Endothelial cell of umbilical vein (primary cell): ENCODE measurements around the gene EXT2. TPM values are rescaled to one million over a fixed set of nuclear protein-coding genes. Genes with fewer than 3 reads are reported as not detected.

Experiments
- BruUV-seq: library from RNA; stranded (reverse); fragments of 400-500 nt; replicated peaks from 2 replicates; lab custom pipeline; 2021; lab: Mats Ljungman, UMichigan
- CTCF ChIA-PET: fragments of 300-600, 350-600 bp; sonication (Branson Sonifier 250); formaldehyde crosslinking; loops from one replicate; lab custom pipeline; 2021; ENCODE audit warnings: antibody characterized with exemption, inconsistent platforms; lab: Charles Lee
- POLR2A ChIA-PET: fragments of 300-600, 350-600 bp; sonication (Branson Sonifier 250); formaldehyde crosslinking; loops from one replicate; lab custom pipeline; 2021; ENCODE audit warnings: antibody characterized with exemption, inconsistent platforms; lab: Charles Lee
- DNase-seq: peaks from one replicate; pipeline ENCODE4 v3.0.0-alpha.2; 2011; ENCODE audit warnings: low read depth, low spot score
- FAIRE-seq: peaks from 2 replicates; lab custom pipeline; 2011; peaks lifted over from hg19 to GRCh38; lab: Jason Lieb, UNC
- H2AFZ ChIP-seq: 2 replicates; pipeline ENCODE4 v1.6.0; 2012; ENCODE audit warnings: low read depth, low read length, control low read depth, inconsistent platforms
- H3K27ac ChIP-seq: 2 replicates; pipeline ENCODE4 v1.5.1; 2011; ENCODE audit warnings: low read depth, mild to moderate bottlenecking, control low read depth, low read length, moderate library complexity; ENCODE audit not compliant: insufficient read depth
- H3K27me3 ChIP-seq, 2 experiments: 2 replicates each; pipeline versions ENCODE4 v1.6.0 to v1.6.1; 2011; ENCODE audit warnings: low read length in 2 of 2, mixed read lengths in 1 of 2; ENCODE audit not compliant: control insufficient read depth in 2 of 2, insufficient read depth in 2 of 2
- H3K36me3 ChIP-seq, 2 experiments: 2 replicates in 1 of 2; 3 replicates in 1 of 2; pipeline ENCODE4 v1.5.1; 2011; ENCODE audit warnings: low read length in 2 of 2, mild to moderate bottlenecking in 1 of 2, moderate library complexity in 1 of 2; ENCODE audit not compliant: control insufficient read depth in 2 of 2, insufficient read depth in 2 of 2; ENCODE audit errors: extremely low read depth in 1 of 2
- H3K4me1 ChIP-seq: 3 replicates; pipeline ENCODE4 v1.5.1; 2011; ENCODE audit warnings: mild to moderate bottlenecking, low read length; ENCODE audit not compliant: control insufficient read depth, insufficient read depth; ENCODE audit errors: extremely low read depth
- H3K4me2 ChIP-seq: 2 replicates; pipeline ENCODE4 v1.6.1; 2011; ENCODE audit warnings: low read length, control low read depth, mixed read lengths; ENCODE audit not compliant: insufficient read depth
- H3K4me3 ChIP-seq, 3 experiments: fragments of 200-600 bp in 1 of 3; sonication (generic), shearing (Covaris generic) in 1 of 3; replicated peaks in 1 of 3; 2 replicates each; pipeline ENCODE4 v1.5.1; 2011 to 2016; ENCODE audit warnings: control low read depth in 3 of 3, low read length in 3 of 3, mild to moderate bottlenecking in 2 of 3, inconsistent platforms in 1 of 3, low read depth in 1 of 3, moderate library complexity in 1 of 3; ENCODE audit not compliant: insufficient read depth in 1 of 3
- H3K79me2 ChIP-seq: 2 replicates; pipeline ENCODE4 v1.6.0; 2012; ENCODE audit warnings: low read length, inconsistent platforms; ENCODE audit not compliant: control insufficient read depth, insufficient read depth
- H3K9ac ChIP-seq: replicated peaks from 2 replicates; pipeline ENCODE3; 2011; ENCODE audit warnings: low read length, control low read depth; ENCODE audit not compliant: insufficient read depth; ENCODE audit errors: extremely low read depth
- H3K9me1 ChIP-seq: replicated peaks from 3 replicates; pipeline ENCODE4 v1.6.0; 2011; ENCODE audit warnings: mild to moderate bottlenecking, low read length; ENCODE audit not compliant: control insufficient read depth, insufficient read depth; ENCODE audit errors: extremely low read depth
- H3K9me3 ChIP-seq: replicated peaks from 2 replicates; pipeline ENCODE4 v1.5.1; 2012; ENCODE audit warnings: low read length, inconsistent platforms; ENCODE audit not compliant: control insufficient read depth, insufficient read depth
- H4K20me1 ChIP-seq: replicated peaks from 2 replicates; pipeline ENCODE3; 2011; ENCODE audit warnings: mild to moderate bottlenecking, low read length; ENCODE audit not compliant: control insufficient read depth, insufficient read depth; ENCODE audit errors: extremely low read depth
- EZH2 ChIP-seq: IDR thresholded peaks from 2 replicates; pipeline ENCODE4 v1.6.1; 2012; ENCODE audit warnings: borderline replicate concordance, low read depth, mild to moderate bottlenecking, moderate library complexity, low read length, inconsistent platforms; ENCODE audit not compliant: severe bottlenecking
- JUN ChIP-seq: IDR thresholded peaks from 2 replicates; pipeline ENCODE4 v1.6.1; 2011; ENCODE audit warnings: borderline replicate concordance, low read depth; ENCODE audit not compliant: insufficient read length, insufficient read depth
- POLR2A ChIP-seq: IDR thresholded peaks from 2 replicates; pipeline ENCODE4 v1.6.1; 2012; ENCODE audit warnings: low read depth, mild to moderate bottlenecking, control low read depth, low read length
- POLR2AphosphoS5 ChIP-seq: IDR thresholded peaks from 2 replicates; pipeline ENCODE4 v1.6.1; 2012; ENCODE audit warnings: low read depth, mild to moderate bottlenecking, control low read depth, low read length, moderate library complexity; ENCODE audit not compliant: insufficient read depth
- dilution Hi-C: fragments of 300-500 bp; cut with MboI; formaldehyde crosslinking; loops from one replicate; pipeline ENCODE4 v1.15.0; 2019; ENCODE audit warnings: low sequenced_read_pairs; ENCODE audit not compliant: extremely low pct_ligation_motif_present
- intact Hi-C: fragments of 100-400 bp; cut with micrococcal nuclease; formaldehyde crosslinking; loops from one replicate; pipeline ENCODE4 v1.10.0; 2022
- polyA plus RNA-seq, 4 experiments: library from polyadenylated mRNA; depleted of rRNA in 3 of 4; stranded (reverse) in 3 of 4; unstranded in 1 of 4; fragments of >200 nt; gene quantifications; 2 replicates each; pipeline versions ENCODE4 v1.2.1 to v1.2.3, GENCODE V29; 2011 to 2012; ENCODE audit warnings: missing spikeins in 1 of 4
- total RNA-seq: library from RNA; stranded (reverse); gene quantifications from 2 replicates; pipeline ENCODE4 v1.2.3, GENCODE V29; 2021
- TF ChIP-seq, protein P1 (sequence below), 2 donors: IDR thresholded peaks; 1 replicate in 1 of 2; 2 replicates in 1 of 2; pipeline ENCODE4 v1.5.1; 2011; ENCODE audit warnings: low read length in 2 of 2, mild to moderate bottlenecking in 2 of 2, moderate library complexity in 2 of 2, control low read depth in 1 of 2, inconsistent platforms in 1 of 2, low read depth in 1 of 2; ENCODE audit not compliant: insufficient read depth in 1 of 2; ENCODE audit errors: extremely low read depth in 1 of 2

The EXT2 gene
- total and polyA plus RNA-seq, 2 donors (not counting 3 experiments of a cell fraction or from before 2014, with no cell fraction given), result 50.9 to 60.3 TPM

DNA sequence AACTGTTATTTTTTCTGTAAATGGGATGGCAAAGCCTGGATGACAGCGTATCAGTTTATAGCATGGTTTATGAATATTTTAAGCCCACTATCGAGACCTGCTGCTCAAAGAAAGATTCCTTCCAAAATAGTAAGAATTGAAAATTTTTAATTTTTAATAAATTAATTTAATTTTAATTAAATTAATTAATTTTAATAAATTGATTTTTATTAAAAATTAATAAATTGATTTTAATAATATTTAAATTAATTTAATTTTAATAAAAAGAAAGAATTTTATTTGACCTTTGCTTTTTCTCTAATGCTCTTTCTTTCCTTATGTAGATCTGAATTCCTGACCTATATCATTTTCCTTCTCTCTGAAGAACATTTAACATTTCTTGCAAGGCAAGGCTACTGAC, 62.9 kb downstream of the EXT2 start:
- H3K4me1 ChIP-seq, result no peaks in the 10 kb centered on the region
- H3K27ac ChIP-seq, result no peak overlapping the region
- intact Hi-C loops (no loop called here), dilution Hi-C loops (no loop called here)
- H3K9me3 ChIP-seq, result no peaks in the 10 kb centered on the region
- no peak overlapping the region for H3K4me2 ChIP-seq
- TF ChIP-seq, protein P1, sequence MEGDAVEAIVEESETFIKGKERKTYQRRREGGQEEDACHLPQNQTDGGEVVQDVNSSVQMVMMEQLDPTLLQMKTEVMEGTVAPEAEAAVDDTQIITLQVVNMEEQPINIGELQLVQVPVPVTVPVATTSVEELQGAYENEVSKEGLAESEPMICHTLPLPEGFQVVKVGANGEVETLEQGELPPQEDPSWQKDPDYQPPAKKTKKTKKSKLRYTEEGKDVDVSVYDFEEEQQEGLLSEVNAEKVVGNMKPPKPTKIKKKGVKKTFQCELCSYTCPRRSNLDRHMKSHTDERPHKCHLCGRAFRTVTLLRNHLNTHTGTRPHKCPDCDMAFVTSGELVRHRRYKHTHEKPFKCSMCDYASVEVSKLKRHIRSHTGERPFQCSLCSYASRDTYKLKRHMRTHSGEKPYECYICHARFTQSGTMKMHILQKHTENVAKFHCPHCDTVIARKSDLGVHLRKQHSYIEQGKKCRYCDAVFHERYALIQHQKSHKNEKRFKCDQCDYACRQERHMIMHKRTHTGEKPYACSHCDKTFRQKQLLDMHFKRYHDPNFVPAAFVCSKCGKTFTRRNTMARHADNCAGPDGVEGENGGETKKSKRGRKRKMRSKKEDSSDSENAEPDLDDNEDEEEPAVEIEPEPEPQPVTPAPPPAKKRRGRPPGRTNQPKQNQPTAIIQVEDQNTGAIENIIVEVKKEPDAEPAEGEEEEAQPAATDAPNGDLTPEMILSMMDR (IDR thresholded peaks at IDR 0.05; ENCODE audit: extremely low read depth in 1 of 2, insufficient read depth in 1 of 2, low read depth in 1 of 2, low read length in 2 of 2), result no peak
- TF ChIP-seq POLR2AphosphoS5 (no peak), JUN (no peak), POLR2A (no peak), EZH2 (no peak)
- H2AFZ ChIP-seq, result no peak overlapping the region
- H3K27me3 ChIP-seq, result no peaks in the 10 kb centered on the region
- BruUV-seq, result no TSS peak
- ChIA-PET POLR2A (no interaction called here), CTCF (no interaction called here)
- FAIRE-seq (no peak), DNase-seq (no peak)
- H3K79me2 ChIP-seq, result no peaks in the 10 kb centered on the region
- H3K36me3 ChIP-seq, result no peaks in the 10 kb centered on the region
- H3K4me3 ChIP-seq, result no peak overlapping the region
- H3K9ac ChIP-seq, result no peak overlapping the region
- no peaks in the 10 kb centered on the region for H3K9me1 ChIP-seq
- H4K20me1 ChIP-seq, result no peaks in the 10 kb centered on the region
